Right renal cortex interstitium (tissue), 3 donors: ENCODE data around the gene ENKD1. TPM values are rescaled to one million over a fixed set of nuclear protein-coding genes. Genes with fewer than 3 reads are reported as not detected.

Source experiments
- DNase-seq, 3 donors: peaks; one replicate each; pipeline ENCODE4 v3.0.0-alpha.2; 2013; ENCODE audit warnings: low read depth in 3 of 3, low spot score in 2 of 3
- polyA plus RNA-seq, 3 donors: library from polyadenylated mRNA; unstranded; fragments of 120-200 nt; gene quantifications; one replicate each; pipeline ENCODE4 v1.2.1, GENCODE V29; 2013; ENCODE audit not compliant: insufficient read length in 3 of 3

The ENKD1 gene
- polyA plus RNA-seq, 3 donors: 17.8 to 21.2 (median 19.4) TPM

DNA sequence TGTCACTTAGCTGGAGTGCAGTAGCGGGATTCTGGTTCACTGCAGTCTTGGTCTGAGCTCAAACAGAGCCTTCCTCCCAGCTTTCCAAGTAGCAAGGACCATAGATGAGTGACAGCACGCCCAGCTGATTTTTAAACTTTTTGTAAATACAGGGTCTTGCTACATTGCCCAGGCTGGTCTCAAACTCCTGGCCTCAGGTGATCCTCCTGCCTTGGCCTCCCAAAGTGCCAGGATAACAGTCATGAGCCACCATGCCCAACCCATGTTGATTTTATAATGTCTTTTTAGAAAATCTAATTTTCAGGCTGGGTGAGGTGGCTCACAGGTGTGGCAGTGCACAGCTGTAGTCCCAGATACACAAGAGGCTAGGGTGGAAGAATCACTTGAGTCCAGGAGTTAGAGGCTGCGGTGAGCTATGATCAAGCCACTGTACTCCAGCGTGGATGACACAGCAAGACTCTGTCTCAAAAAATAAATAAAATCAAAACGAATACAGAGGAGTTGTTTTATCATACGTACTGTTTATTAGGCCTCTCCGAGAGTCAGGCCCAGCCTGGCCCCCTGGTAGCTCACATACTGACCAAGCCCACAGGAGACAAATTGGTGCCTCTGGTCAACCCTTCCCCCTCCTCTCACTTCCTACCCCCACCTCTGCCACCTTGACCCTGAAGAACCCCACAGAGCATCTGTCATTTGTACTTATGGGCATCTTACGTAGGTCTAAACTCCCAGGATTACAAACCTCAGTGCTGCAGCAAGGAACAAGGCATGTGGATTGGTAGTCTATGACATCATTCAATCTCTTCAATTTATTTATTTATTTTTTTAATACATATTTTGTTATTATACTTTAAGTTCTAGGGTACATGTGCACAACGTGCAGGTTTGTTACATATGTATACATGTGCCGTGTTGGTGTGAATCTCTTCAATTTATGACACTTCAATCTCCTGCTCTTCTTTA, 13.7 kb upstream of the ENKD1 start:
- no peak for DNase-seq

- DNase-seq: no peak
Measured at GRCh38 chr16:67678354-67679023, 11.9 kb upstream of the ENKD1 start.

DNA sequence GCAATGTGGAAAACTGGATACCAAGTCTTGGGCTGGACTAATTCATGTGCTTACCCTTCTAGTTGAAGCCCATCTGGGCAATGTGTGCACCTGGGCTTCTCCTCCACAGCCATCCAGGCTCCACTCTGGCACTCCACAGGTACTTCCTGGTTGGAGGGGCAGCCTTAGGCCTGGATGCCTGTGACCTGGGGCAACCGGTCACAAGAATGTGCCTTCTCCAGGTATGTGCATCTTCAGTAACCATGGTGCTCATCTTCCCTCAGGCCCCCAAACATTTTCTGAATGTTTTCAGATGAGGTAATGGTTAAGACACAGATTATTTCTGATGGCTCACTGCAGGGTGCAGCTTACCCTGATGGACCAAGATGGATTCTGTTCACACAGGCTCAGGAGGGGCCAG, 11.2 kb upstream of the ENKD1 start:
- no peak for DNase-seq

DNA sequence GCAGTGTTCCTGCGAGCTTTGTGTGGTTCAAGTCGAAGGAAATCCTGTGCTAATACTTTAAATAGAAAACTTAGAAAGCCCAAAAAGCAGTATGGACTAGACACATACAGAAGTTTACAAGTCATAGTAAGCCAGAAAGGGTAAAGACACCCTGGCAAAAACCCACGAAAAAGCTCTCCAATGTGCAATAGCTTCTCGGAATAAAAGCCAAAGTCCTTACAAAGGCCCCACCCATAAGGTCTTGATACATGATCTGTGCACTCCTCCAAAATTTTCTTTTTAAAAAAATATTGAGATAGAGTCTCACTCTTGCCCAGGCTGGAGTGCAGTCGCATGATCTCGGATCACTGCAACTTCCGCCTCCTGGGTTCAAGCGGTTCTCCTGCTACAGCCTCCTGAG, 10.4 kb upstream of the ENKD1 start:
- DNase-seq: no peak

DNA sequence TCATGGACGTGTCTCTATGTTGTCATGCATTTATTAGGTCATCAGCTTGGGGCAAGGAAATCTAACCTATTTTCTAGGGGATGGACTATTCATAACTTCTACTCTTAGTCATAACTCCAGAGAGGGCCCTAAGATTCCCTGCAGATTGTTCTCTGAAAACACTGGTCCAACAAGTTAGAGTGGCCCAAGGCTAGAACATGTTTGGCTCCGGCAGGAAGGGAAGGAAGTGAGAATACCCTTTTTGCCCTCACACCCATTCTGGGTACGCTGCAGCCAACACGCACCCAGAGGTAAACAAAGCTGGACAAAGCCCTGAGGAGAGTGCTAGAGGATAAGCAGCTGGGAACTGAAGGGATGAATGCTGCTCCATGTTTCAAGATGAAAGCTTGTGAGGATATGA, 10.0 kb upstream of the ENKD1 start:
- no peak for DNase-seq

DNA sequence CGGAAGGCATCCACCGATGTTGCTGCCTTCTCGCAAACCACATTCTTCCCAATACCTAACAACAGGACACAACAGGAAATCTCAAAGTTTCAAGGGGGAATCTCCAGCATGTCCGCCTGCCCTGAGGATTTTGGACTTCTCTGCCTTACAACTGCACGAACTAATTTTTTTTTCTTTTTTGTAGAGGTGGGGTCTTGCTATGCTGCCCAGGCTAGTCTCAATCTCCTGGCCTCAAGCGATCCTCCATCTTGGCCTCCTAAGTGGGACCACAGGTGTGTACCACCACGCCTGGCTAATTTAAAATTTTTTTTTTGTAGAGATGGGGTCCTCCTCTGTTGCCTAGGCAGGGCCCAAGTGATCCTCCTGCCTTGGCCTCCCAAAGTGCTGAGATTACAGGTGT, 9.4 kb upstream of the ENKD1 start:
- DNase-seq: no peak

- no peak for DNase-seq
Measured at GRCh38 chr16:67675579-67675935, 9.0 kb upstream of the ENKD1 start.

GRCh38 chr16:67674851-67675578, 8.5 kb upstream of the ENKD1 start:
- DNase-seq: no peak

DNA sequence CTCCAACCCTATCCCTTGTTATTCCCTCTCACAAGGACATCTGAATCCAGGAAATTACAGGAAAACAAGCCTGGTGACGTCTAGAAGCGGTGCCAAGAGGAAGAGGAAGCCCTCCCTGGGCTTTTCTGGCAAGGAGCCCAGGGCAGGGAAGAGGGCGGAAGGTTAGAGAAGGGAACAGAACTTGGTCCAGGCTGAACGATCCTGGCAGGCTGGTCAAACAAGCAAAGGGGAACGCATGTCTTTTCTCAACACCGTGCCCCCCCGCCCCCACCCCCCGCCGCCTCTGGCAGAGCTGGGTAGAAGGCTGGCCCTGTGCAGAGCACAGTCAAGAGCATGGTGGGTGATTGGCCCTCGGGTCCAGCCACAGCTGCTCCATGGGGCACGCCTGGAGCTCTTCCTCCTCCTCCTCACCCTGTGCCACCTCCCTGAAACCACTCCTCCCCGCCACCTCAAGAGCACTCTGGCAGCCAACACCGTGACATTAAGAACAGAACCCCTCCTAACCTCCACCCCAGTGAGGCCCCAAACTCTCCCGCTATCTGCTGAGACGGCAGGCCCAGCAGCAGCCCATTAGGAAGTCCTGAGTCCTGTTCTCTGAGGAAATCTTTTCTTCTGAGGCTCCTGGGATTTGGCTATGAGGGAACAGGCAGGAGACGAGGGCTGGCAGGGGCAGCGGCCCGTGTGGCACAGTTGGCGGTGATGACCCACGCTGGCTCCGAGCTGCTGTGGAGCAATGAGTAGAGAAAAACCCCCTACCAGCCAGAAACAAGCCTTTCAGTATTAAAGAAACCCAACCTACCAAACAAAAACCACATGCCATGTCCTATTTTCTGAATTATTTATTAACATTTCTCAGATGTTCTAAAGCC, 7.4 kb upstream of the ENKD1 start:
- DNase-seq: no peak

- DNase-seq: no peak
Measured at GRCh38 chr16:67672739-67673662, 6.5 kb upstream of the ENKD1 start.

- DNase-seq: no peak
Measured at GRCh38 chr16:67672306-67672705, 5.8 kb upstream of the ENKD1 start.

DNA sequence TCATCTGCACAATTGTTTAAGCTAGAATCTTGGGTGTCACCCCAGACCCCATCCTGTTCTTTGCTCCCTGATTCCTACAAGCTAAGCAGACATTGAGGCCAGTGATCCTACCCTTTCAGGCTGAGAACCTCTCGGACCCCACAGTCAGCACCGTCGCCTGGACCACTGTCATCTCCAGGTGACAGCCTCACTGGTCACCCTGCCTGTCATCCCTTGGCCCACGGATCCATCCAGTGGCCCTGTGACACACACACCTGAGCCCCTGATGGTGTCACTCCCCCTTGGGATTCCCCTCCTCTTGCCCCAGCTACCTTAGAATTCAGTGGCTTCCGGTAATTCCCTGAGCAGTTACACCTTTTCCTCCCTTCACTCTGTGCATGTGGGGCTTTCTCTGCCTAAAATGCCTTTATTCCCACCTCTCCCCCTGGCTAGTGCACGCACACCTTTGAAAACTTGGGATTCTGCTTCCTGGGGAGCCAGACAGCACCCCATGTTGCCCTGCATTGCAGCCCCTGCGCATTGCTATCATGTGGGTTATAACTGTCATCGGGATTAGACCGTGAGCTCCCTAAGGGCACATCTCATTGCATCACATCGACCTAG, 3.0 kb upstream of the ENKD1 start:
- no peak for DNase-seq

- DNase-seq: no peak
Measured at GRCh38 chr16:67668495-67669157, 2.1 kb upstream of the ENKD1 start.

- peak in 2 of 3 donors; percentile 65 to 81 for DNase-seq
Measured at GRCh38 chr16:67667817-67668494, 1.4 kb upstream of the ENKD1 start.

DNA sequence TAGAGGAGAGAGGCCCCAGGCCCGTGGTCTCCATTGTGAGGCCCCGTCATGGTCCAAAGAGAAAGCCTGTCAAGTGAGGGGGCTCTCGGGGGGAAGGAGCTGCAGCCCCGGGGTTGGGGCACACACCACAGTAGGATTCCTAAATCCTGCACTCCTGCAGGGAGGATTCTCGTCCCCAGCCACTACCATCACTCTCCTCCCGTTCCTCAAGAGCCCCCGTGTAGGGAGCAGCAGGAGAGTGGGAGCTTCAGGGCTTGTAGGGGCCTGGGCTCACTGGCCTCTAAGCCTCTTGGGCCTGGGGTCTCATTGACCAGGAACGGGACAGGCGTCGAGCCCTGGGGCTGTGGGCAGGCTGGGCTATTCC, 885 bp upstream of the ENKD1 start:
- no peak for DNase-seq

GRCh38 chr16:67666032-67666551, 458 bp downstream of the ENKD1 start:
- DNase-seq: no peak

GRCh38 chr16:67665598-67665997, 952 bp downstream of the ENKD1 start:
- no peak for DNase-seq

DNA sequence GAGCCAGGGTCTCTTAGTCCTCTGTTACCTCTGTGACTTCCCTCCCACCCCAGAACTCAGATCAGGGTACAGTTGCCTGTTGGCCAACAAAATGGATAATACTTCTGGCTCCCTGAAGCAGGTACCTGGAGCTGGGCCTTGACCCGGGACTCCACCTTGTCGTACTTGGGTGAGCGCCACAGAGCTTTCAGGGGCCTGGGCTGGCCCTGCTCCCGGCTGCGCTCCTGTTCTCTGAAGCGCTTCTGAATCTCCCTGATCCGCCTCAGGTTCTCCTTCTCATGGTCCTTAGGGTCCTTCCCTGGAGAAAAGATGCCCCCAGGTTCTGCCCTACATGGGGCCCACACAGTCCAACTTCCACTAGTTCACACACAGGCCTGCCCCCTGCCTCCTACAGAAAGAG, 1.7 kb downstream of the ENKD1 start:
- no peak for DNase-seq
